Measurements from ENCODE around the gene RPL11. TPM values are rescaled to one million over a fixed set of nuclear protein-coding genes. Genes with fewer than 3 reads are reported as not detected.
"Not testable (repeated sequence)": the region's sequence is repeated elsewhere in the genome, so short reads cannot be mapped to it uniquely, and the experiment has no call there.

Gene RPL11
- total and polyA plus RNA-seq, 2 of the 4 experiments (the other 2 are of a cell fraction): 452 to 1,692 TPM

DNA sequence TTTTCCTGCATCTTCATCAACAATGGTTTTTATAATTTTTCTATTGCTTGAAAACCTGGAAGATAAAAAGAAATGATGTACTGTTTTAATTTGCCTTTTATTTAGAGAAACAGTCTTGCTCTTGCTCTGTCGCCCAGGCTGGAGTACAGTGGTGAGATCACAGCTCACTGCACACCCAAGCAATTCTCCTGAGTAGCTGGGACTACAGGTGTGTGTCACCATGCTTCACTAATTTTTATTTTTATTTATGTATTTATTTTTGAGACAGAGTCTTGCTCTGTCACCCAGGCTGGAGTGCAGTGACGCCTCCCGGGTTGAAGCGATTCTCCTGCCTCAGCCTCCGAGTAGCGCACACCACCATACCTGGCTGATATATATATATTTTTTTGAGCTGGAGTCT lies 43.0 kb upstream of the RPL11 start:
- Histone ChIP-seq H3K4me2 (ENCODE audit: low read depth, low read length) (no peak overlapping the region), H2BK15ac (ENCODE audit: low read depth, low read length) (no peak overlapping the region), H3K9me3 (ENCODE audit: control insufficient read depth, insufficient read depth, low read length) (no peaks in the 10 kb centered on the region), H3K4me1 (ENCODE audit: control insufficient read depth, insufficient read depth, low read length) (no peaks in the 10 kb centered on the region), H2AFZ (replicated peaks; ENCODE audit: low read length, poor library complexity) (no peak overlapping the region), H3K27me3 (ENCODE audit: control insufficient read depth, insufficient read depth, low read length) (peaks cover 38% of the 10 kb centered on the region), H3K4me3 (ENCODE audit: insufficient read depth, low read depth, low read length) (no peak overlapping the region), H3K27ac (ENCODE audit: insufficient read depth, low read length) (no peak overlapping the region), H2BK20ac (ENCODE audit: low read depth, low read length) (no peak overlapping the region), H3K56ac (ENCODE audit: extremely low read depth, insufficient read depth, low read length) (no peak overlapping the region), H2AK5ac (ENCODE audit: low read depth, low read length) (no peak overlapping the region), H4K20me1 (ENCODE audit: insufficient read depth, low read length) (no peaks in the 10 kb centered on the region), H3K14ac (replicated peaks; ENCODE audit: low read depth, low read length) (no peak overlapping the region), H4K91ac (ENCODE audit: insufficient read depth, low read depth, low read length) (no peak overlapping the region), H2BK120ac (ENCODE audit: low read depth, low read length) (no peak overlapping the region), H3K9ac (ENCODE audit: low read depth, low read length) (no peak overlapping the region), H3K18ac (ENCODE audit: low read depth, low read length) (no peak overlapping the region), H3K36me3 (ENCODE audit: control insufficient read depth, insufficient read depth, low read length) (no peaks in the 10 kb centered on the region), H2AK9ac (replicated peaks; ENCODE audit: low read depth, low read length, poor library complexity) (no peak overlapping the region), H3K23ac (ENCODE audit: low read depth, low read length) (no peak overlapping the region), H3K4ac (ENCODE audit: low read depth, low read length) (no peak overlapping the region), H2BK5ac (ENCODE audit: low read depth, low read length, poor library complexity, severe bottlenecking) (no peak overlapping the region), H3K79me1 (ENCODE audit: low read depth in 1 of 2, low read length in 2 of 2) (no peaks in the 10 kb centered on the region), H4K5ac (ENCODE audit: low read depth, low read length) (no peak overlapping the region), H3K9me1 (ENCODE audit: insufficient read depth, low read length) (no peaks in the 10 kb centered on the region), H4K8ac (ENCODE audit: low read depth in 2 of 2, low read length in 2 of 2) (no peak overlapping the region)
- no CpG with 5 or more reads among the region's 6 CpGs for WGBS, 2 experiments (ENCODE audit: extremely low coverage in 2 of 2, insufficient read length in 1 of 2)
- no peak for DNase-seq
- CTCF ChIA-PET: interaction anchor here (0.6 kb wide), 1 partner anchor 227 kb away, joined by 3 read pairs; no protein-coding TSS in a partner anchor
- intact Hi-C loops (cut with micrococcal nuclease) (no loop called here), dilution Hi-C loops (cut with HindIII; ENCODE audit: low sequenced_read_pairs, unreplicated experiment) (no loop called here), in situ Hi-C loops (cut with MboI; ENCODE audit: low sequenced_read_pairs) (loop anchor here (25.0 kb wide), 1 partner anchor 661 kb away; no protein-coding TSS in a partner anchor)
- POLR2A ChIA-PET (ENCODE audit: unreplicated experiment): no interaction called here
- TF ChIP-seq CEBPB (IDR thresholded peaks at IDR 0.05; ENCODE audit: low read depth, low read length): no peak
- TF ChIP-seq, protein P1, sequence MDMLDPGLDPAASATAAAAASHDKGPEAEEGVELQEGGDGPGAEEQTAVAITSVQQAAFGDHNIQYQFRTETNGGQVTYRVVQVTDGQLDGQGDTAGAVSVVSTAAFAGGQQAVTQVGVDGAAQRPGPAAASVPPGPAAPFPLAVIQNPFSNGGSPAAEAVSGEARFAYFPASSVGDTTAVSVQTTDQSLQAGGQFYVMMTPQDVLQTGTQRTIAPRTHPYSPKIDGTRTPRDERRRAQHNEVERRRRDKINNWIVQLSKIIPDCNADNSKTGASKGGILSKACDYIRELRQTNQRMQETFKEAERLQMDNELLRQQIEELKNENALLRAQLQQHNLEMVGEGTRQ (IDR thresholded peaks at IDR 0.05; ENCODE audit: low read depth, low read length): no peak
- no peak for TF ChIP-seq POLR2A (IDR thresholded peaks at IDR 0.05; ENCODE audit: low read depth, low read length)
- TF ChIP-seq CHD1 (IDR thresholded peaks at IDR 0.05; ENCODE audit: low read depth, low read length): no peak
- TF ChIP-seq FOS (IDR thresholded peaks at IDR 0.05; ENCODE audit: low read depth, low read length): no peak
- no peak for TF ChIP-seq MAZ (IDR thresholded peaks at IDR 0.05; ENCODE audit: borderline replicate concordance, low read depth, low read length)
- TF ChIP-seq BHLHE40 (IDR thresholded peaks at IDR 0.05; ENCODE audit: low read depth, low read length): no peak
- no peak for TF ChIP-seq NFE2L2 (IDR thresholded peaks at IDR 0.05; ENCODE audit: low read depth, low read length)
- no TSS peak for BruUV-seq (replicated peaks)
- no peak for ATAC-seq (ENCODE audit: low read depth)

DNA sequence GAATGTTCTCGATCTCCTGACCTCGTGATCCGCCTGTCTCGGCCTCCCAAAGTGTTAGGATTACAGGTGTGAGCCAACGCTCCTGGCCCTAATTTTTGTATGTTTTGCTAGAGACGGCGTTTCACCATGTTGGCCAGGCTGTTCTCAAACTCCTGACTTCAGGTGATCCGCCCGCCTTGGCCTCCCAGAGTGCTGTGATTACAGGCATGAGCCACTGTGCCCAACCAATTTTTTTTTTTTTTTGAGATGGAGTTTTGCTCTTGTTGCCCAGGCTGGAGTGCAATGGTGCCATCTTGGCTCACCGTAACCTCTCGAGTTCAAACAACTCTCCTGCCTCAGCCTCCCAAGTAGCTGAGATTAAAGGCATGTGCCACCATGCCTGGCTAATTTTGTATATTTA lies 42.4 kb upstream of the RPL11 start:
- H4K5ac ChIP-seq (ENCODE audit: low read depth, low read length); H3K4me2 ChIP-seq (ENCODE audit: low read depth, low read length); H3K14ac ChIP-seq (replicated peaks; ENCODE audit: low read depth, low read length); H2BK15ac ChIP-seq (ENCODE audit: low read depth, low read length); H3K4me3 ChIP-seq (ENCODE audit: insufficient read depth, low read depth, low read length); H2BK20ac ChIP-seq (ENCODE audit: low read depth, low read length); dilution Hi-C loops (cut with HindIII; ENCODE audit: low sequenced_read_pairs, unreplicated experiment); H2AK9ac ChIP-seq (replicated peaks; ENCODE audit: low read depth, low read length, poor library complexity); H3K4me1 ChIP-seq (ENCODE audit: control insufficient read depth, insufficient read depth, low read length); H2BK120ac ChIP-seq (ENCODE audit: low read depth, low read length); H2BK5ac ChIP-seq (ENCODE audit: low read depth, low read length, poor library complexity, severe bottlenecking); H4K8ac ChIP-seq (ENCODE audit: low read depth in 2 of 2, low read length in 2 of 2); H3K9me1 ChIP-seq (ENCODE audit: insufficient read depth, low read length); H3K36me3 ChIP-seq (ENCODE audit: control insufficient read depth, insufficient read depth, low read length); H3K56ac ChIP-seq (ENCODE audit: extremely low read depth, insufficient read depth, low read length); H4K91ac ChIP-seq (ENCODE audit: insufficient read depth, low read depth, low read length); H3K18ac ChIP-seq (ENCODE audit: low read depth, low read length); BruUV-seq (replicated peaks); H3K4ac ChIP-seq (ENCODE audit: low read depth, low read length); H3K9me3 ChIP-seq (ENCODE audit: control insufficient read depth, insufficient read depth, low read length); H3K27ac ChIP-seq (ENCODE audit: insufficient read depth, low read length); CTCF ChIA-PET; DNase-seq; H3K79me1 ChIP-seq (ENCODE audit: low read depth in 1 of 2, low read length in 2 of 2); H4K20me1 ChIP-seq (ENCODE audit: insufficient read depth, low read length); H2AFZ ChIP-seq (replicated peaks; ENCODE audit: low read length, poor library complexity); H3K23ac ChIP-seq (ENCODE audit: low read depth, low read length); H3K9ac ChIP-seq (ENCODE audit: low read depth, low read length); H2AK5ac ChIP-seq (ENCODE audit: low read depth, low read length); intact Hi-C loops (cut with micrococcal nuclease); ATAC-seq (ENCODE audit: low read depth): not testable (repeated sequence)
- WGBS, 2 experiments (ENCODE audit: extremely low coverage in 2 of 2, insufficient read length in 1 of 2): 92% methylated on average over 4 of the region's 11 CpGs; no CpG with 5 or more reads in 1 of the 2 experiments
- POLR2A ChIA-PET (ENCODE audit: unreplicated experiment): interaction anchor here (0.6 kb wide), 1 partner anchor 94 kb away, joined by 3 read pairs; no protein-coding TSS in a partner anchor
- in situ Hi-C loops (cut with MboI; ENCODE audit: low sequenced_read_pairs): loop anchor here (25.0 kb wide), 1 partner anchor 662 kb away; no protein-coding TSS in a partner anchor
- H3K27me3 ChIP-seq (ENCODE audit: control insufficient read depth, insufficient read depth, low read length): peaks cover 39% of the 10 kb centered on the region
